CD14-positive monocyte (primary cell): ENCODE data around the gene CCNA1. TPM values are rescaled to one million over a fixed set of nuclear protein-coding genes. Genes with fewer than 3 reads are reported as not detected.
A peak's percentile ranks its signal among the peaks of the same experiment; 100 is the strongest.

Experiments
- DNase-seq, 3 donors: peaks; one replicate each; pipeline ENCODE4 v3.0.0-alpha.2; 2011 to 2022
- H2AFZ ChIP-seq: 2 replicates; pipeline ENCODE4 v1.6.0; 2012; ENCODE audit warnings: mild to moderate bottlenecking, low read depth, low read length, inconsistent platforms; ENCODE audit not compliant: insufficient read depth, poor library complexity, severe bottlenecking
- H3K27ac ChIP-seq, 2 donors: 1 replicate in 1 of 2; 2 replicates in 1 of 2; pipeline ENCODE4 v1.5.1; 2012 to 2013; ENCODE audit warnings: low read length in 2 of 2, control low read depth in 1 of 2, inconsistent platforms in 1 of 2, low read depth in 1 of 2, mild to moderate bottlenecking in 1 of 2
- H3K27me3 ChIP-seq, 2 donors: one replicate each; pipeline versions ENCODE4 v1.6.0 to v1.6.1; 2011 to 2013; ENCODE audit warnings: low read length in 2 of 2; ENCODE audit not compliant: control insufficient read depth in 2 of 2, insufficient read depth in 2 of 2
- H3K36me3 ChIP-seq, 2 donors: replicated peaks in 1 of 2; 1 replicate in 1 of 2; 2 replicates in 1 of 2; pipeline versions ENCODE4 v1.5.1 to v1.6.1; 2012 to 2013; ENCODE audit warnings: low read length in 2 of 2, control low read depth in 1 of 2, inconsistent platforms in 1 of 2, mild to moderate bottlenecking in 1 of 2; ENCODE audit not compliant: insufficient read depth in 2 of 2, control insufficient read depth in 1 of 2
- H3K4me1 ChIP-seq, 2 donors: 1 replicate in 1 of 2; 2 replicates in 1 of 2; pipeline versions ENCODE4 v1.5.1 to v1.6.1; 2012 to 2013; ENCODE audit warnings: low read length in 2 of 2, control low read depth in 1 of 2, inconsistent platforms in 1 of 2, mild to moderate bottlenecking in 1 of 2, moderate library complexity in 1 of 2; ENCODE audit not compliant: insufficient read depth in 2 of 2, control insufficient read depth in 1 of 2
- H3K4me2 ChIP-seq: replicated peaks from 2 replicates; pipeline ENCODE3; 2012; ENCODE audit warnings: low read length, moderate library complexity, mild to moderate bottlenecking; ENCODE audit not compliant: poor library complexity, severe bottlenecking; ENCODE audit errors: extremely low read depth
- H3K4me3 ChIP-seq, 3 experiments: fragments of 200-600 bp in 1 of 3; sonication (generic) in 1 of 3; replicated peaks in 1 of 3; 1 replicate in 2 of 3; 2 replicates in 1 of 3; pipeline ENCODE4 v1.5.1; 2011 to 2013; ENCODE audit warnings: low read length in 3 of 3, mild to moderate bottlenecking in 3 of 3, control low read depth in 2 of 3, low read depth in 2 of 3, inconsistent platforms in 1 of 3, moderate library complexity in 1 of 3
- H3K79me2 ChIP-seq: 2 replicates; pipeline ENCODE4 v1.6.0; 2012; ENCODE audit warnings: mild to moderate bottlenecking, control low read depth, inconsistent platforms, low read length, moderate library complexity; ENCODE audit not compliant: insufficient read depth
- H3K9ac ChIP-seq: 2 replicates; pipeline ENCODE4 v1.6.0; 2017; ENCODE audit warnings: low read length, mild to moderate bottlenecking; ENCODE audit not compliant: insufficient read depth, poor library complexity, severe bottlenecking
- H3K9me3 ChIP-seq, 2 donors: replicated peaks in 1 of 2; 1 replicate in 1 of 2; 2 replicates in 1 of 2; pipeline versions ENCODE4 v1.5.1 to v1.6.1; 2012 to 2013; ENCODE audit warnings: low read length in 2 of 2, control low read depth in 1 of 2; ENCODE audit not compliant: control insufficient read depth in 1 of 2, insufficient read depth in 1 of 2
- H4K20me1 ChIP-seq: 2 replicates; pipeline ENCODE4 v1.6.0; 2012; ENCODE audit warnings: mild to moderate bottlenecking, low read length, control low read depth, moderate library complexity; ENCODE audit not compliant: insufficient read depth
- H3K27ac Mint-ChIP-seq, 7 donors: one replicate each; pipeline ENCODE4 v1.8.0; 2020; ENCODE audit warnings: mild to moderate bottlenecking in 7 of 7, mixed read lengths in 7 of 7, moderate library complexity in 6 of 7, inconsistent platforms in 2 of 7
- H3K27me3 Mint-ChIP-seq, 3 donors: one replicate each; pipeline ENCODE4 v1.8.0; 2021 to 2022; ENCODE audit warnings: low read depth in 3 of 3, mild to moderate bottlenecking in 3 of 3, mixed read lengths in 3 of 3, moderate library complexity in 3 of 3, inconsistent platforms in 1 of 3
- H3K36me3 Mint-ChIP-seq, 2 donors: one replicate each; pipeline ENCODE4 v1.8.0; 2020; ENCODE audit warnings: mixed read lengths in 2 of 2, inconsistent platforms in 1 of 2, mild to moderate bottlenecking in 1 of 2
- H3K4me1 Mint-ChIP-seq: one replicate; pipeline ENCODE4 v1.8.0; 2020; ENCODE audit warnings: mild to moderate bottlenecking, mixed read lengths
- H3K4me3 Mint-ChIP-seq, 2 donors: one replicate each; pipeline ENCODE4 v1.8.0; 2020; ENCODE audit warnings: mild to moderate bottlenecking in 2 of 2, mixed read lengths in 2 of 2, moderate library complexity in 1 of 2
- H3K9me3 Mint-ChIP-seq, 7 donors: one replicate each; pipeline ENCODE4 v1.8.0; 2020 to 2022; ENCODE audit warnings: mixed read lengths in 7 of 7, mild to moderate bottlenecking in 6 of 7, moderate library complexity in 6 of 7, inconsistent platforms in 2 of 7
- WGBS: methylation state at CpG from one replicate; pipeline ENCODE4 v1.1.5; 2013; ENCODE audit warnings: missing lambda C conversion rate; ENCODE audit not compliant: insufficient coverage; 5-methylcytosine and 5-hydroxymethylcytosine counted together
- intact Hi-C, 2 donors: fragments of 100-400 bp; cut with micrococcal nuclease; formaldehyde crosslinking; loops; one replicate each; pipeline versions ENCODE4 v1.15.0 to v1.15.1; 2023
- polyA plus RNA-seq, 3 donors: library from polyadenylated mRNA; depleted of rRNA in 1 of 3; unstranded in 2 of 3; stranded (reverse) in 1 of 3; fragments of 300-500 nt in 2 of 3; fragments of >200 nt in 1 of 3; fragmentation: Illumina TruSeq in 2 of 3; gene quantifications; 1 replicate in 2 of 3; 2 replicates in 1 of 3; pipeline ENCODE4 v1.2.3, GENCODE V29; 2012 to 2021
- TF ChIP-seq, protein P1 (sequence below): fragments of 200-600 bp; IDR thresholded peaks from one replicate; pipeline ENCODE4 v1.8.0; 2022; ENCODE audit warnings: antibody characterized with exemption, mild to moderate bottlenecking

CCNA1 gene
- polyA plus RNA-seq, 3 donors = 0.11 TPM; not detected in 2

DNA sequence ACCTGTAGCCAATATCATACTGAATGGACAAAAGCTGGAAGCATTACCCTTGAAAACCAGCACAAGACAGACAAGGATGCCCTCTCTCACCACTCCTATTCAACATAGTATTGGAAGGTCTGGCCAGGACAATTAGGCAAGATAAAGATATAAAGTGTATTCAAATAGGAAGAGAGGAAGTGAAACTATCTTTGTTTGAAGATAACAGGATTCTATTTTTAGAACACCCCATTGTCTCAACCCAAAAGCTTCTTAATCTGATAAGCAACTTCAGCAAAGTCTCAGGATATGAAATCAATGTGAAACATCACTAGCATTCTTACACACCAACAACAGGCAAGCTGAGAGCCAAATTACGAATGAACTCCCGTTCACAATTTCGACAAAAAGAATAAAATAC lies 17.8 kb upstream of the CCNA1 start:
- Histone ChIP-seq H3K4me1 (peaks cover 9 to 26% of the 10 kb centered on the region in 2 donors), H2AFZ (no peak overlapping the region), H3K36me3 (no peaks in the 10 kb centered on the region), H3K27ac (no peak overlapping the region), H3K9me3 (no peaks in the 10 kb centered on the region), H3K4me3 (no peak overlapping the region), H3K79me2 (no peaks in the 10 kb centered on the region), H3K27me3 (no peaks in the 10 kb centered on the region), H4K20me1 (no peaks in the 10 kb centered on the region), H3K9ac (no peak overlapping the region), H3K4me2 (no peak overlapping the region)
- H3K9me3 Mint-ChIP-seq = peaks cover 0 to 7% (median 0%) of the 10 kb centered on the region in 7 donors
- no peak overlapping the region for H3K27ac Mint-ChIP-seq
- no CpG with 5 or more reads among the region's 3 CpGs for WGBS
- intact Hi-C loops = no loop called here
- H3K4me1 Mint-ChIP-seq = peaks cover 35% of the 10 kb centered on the region
- TF ChIP-seq, protein P1, sequence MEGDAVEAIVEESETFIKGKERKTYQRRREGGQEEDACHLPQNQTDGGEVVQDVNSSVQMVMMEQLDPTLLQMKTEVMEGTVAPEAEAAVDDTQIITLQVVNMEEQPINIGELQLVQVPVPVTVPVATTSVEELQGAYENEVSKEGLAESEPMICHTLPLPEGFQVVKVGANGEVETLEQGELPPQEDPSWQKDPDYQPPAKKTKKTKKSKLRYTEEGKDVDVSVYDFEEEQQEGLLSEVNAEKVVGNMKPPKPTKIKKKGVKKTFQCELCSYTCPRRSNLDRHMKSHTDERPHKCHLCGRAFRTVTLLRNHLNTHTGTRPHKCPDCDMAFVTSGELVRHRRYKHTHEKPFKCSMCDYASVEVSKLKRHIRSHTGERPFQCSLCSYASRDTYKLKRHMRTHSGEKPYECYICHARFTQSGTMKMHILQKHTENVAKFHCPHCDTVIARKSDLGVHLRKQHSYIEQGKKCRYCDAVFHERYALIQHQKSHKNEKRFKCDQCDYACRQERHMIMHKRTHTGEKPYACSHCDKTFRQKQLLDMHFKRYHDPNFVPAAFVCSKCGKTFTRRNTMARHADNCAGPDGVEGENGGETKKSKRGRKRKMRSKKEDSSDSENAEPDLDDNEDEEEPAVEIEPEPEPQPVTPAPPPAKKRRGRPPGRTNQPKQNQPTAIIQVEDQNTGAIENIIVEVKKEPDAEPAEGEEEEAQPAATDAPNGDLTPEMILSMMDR = no peak
- no peaks in the 10 kb centered on the region for H3K27me3 Mint-ChIP-seq
- H3K36me3 Mint-ChIP-seq = no peaks in the 10 kb centered on the region
- no peak overlapping the region for H3K4me3 Mint-ChIP-seq
- DNase-seq = no peak

- Histone ChIP-seq H3K4me3 (peak overlapping the region in 1 of 3 experiments; percentile 42), H3K9ac (peak overlapping the region; percentile 16), H3K79me2 (no peaks in the 10 kb centered on the region), H3K4me2 (peak overlapping the region; percentile 54), H3K36me3 (no peaks in the 10 kb centered on the region), H3K27me3 (no peaks in the 10 kb centered on the region), H3K9me3 (no peaks in the 10 kb centered on the region), H3K4me1 (peaks cover 24 to 44% of the 10 kb centered on the region in 2 donors), H2AFZ (no peak overlapping the region), H3K27ac (peak overlapping the region in 1 of 2 donors; percentile 17), H4K20me1 (no peaks in the 10 kb centered on the region)
- H3K4me1 Mint-ChIP-seq = peaks cover 52% of the 10 kb centered on the region
- peak overlapping the region in 2 of 7 donors; percentile 41 to 57 for H3K27ac Mint-ChIP-seq
- intact Hi-C loops = no loop called here
- no CpG with 5 or more reads among the region's 2 CpGs for WGBS
- no peaks in the 10 kb centered on the region for H3K36me3 Mint-ChIP-seq
- peak overlapping the region in 1 of 2 donors; percentile 35 for H3K4me3 Mint-ChIP-seq
- no peaks in the 10 kb centered on the region for H3K27me3 Mint-ChIP-seq
- TF ChIP-seq, protein P1 = no peak
- H3K9me3 Mint-ChIP-seq = peaks cover 0 to 5% (median 0%) of the 10 kb centered on the region in 7 donors
- peak in 1 of 3 donors; percentile 25 for DNase-seq
Measured at GRCh38 chr13:36417331-36417730, 15.0 kb upstream of the CCNA1 start.
